SK-N-MC (cell line): ENCODE measurements around the gene FAM177A1.
"Not testable (repeated sequence)": the region's sequence is repeated elsewhere in the genome, so short reads cannot be mapped to it uniquely, and the experiment has no call there.

Experiments used
- DNase-seq: peaks from one replicate; pipeline ENCODE4 v3.0.0-alpha.2; 2011; ENCODE audit warnings: low read depth, low spot score
- H3K27ac ChIP-seq: fragments of 200-600 bp; sonication (generic); 2 replicates; pipeline ENCODE4 v1.5.1; 2016; ENCODE audit warnings: mixed run types
- H3K36me3 ChIP-seq: fragments of 200-600 bp; sonication (generic); 2 replicates; pipeline ENCODE4 v1.6.1; 2017; ENCODE audit warnings: antibody characterized with exemption, low read length, mixed read lengths; ENCODE audit not compliant: insufficient read depth
- H3K4me3 ChIP-seq: fragments of 200-600 bp; sonication (generic); 2 replicates; pipeline ENCODE4 v1.5.1; 2016
- H3K9ac ChIP-seq: fragments of 200-600 bp; sonication (generic); 2 replicates; pipeline ENCODE4 v1.8.0; 2017; ENCODE audit warnings: mixed run types, mixed read lengths; ENCODE audit not compliant: insufficient read length
- H3K9me3 ChIP-seq: fragments of 200-600 bp; sonication (generic); 2 replicates; pipeline ENCODE4 v1.6.1; 2017; ENCODE audit warnings: low read depth, mild to moderate bottlenecking, antibody characterized with exemption, low read length, moderate library complexity, mixed read lengths
- EZH2 ChIP-seq: fragments of 200-600 bp; sonication (generic); IDR thresholded peaks from one replicate; pipeline ENCODE4 v1.6.1; 2017; ENCODE audit warnings: antibody characterized with exemption
- FOXP2 ChIP-seq: optimal IDR thresholded peaks from 2 replicates; pipeline ENCODE3; 2011; ENCODE audit warnings: mild to moderate bottlenecking, moderate library complexity; ENCODE audit not compliant: insufficient read depth; ENCODE audit errors: extremely low read length, control extremely low read depth
- POLR2AphosphoS5 ChIP-seq: IDR thresholded peaks from 2 replicates; pipeline ENCODE4 v1.6.1; 2012; ENCODE audit warnings: mild to moderate bottlenecking, low read depth, low read length, borderline replicate concordance

FAM177A1 gene

GRCh38 chr14:35073486-35073885 is 27.4 kb downstream of the FAM177A1 start:
- no peaks in the 10 kb centered on the region for H3K9me3 ChIP-seq
- H3K4me3 ChIP-seq, result no peak overlapping the region
- no peak for TF ChIP-seq POLR2AphosphoS5
- TF ChIP-seq FOXP2, result no peak
- no peak for TF ChIP-seq EZH2
- no peak overlapping the region for H3K9ac ChIP-seq
- DNase-seq, result no peak
- no peak overlapping the region for H3K27ac ChIP-seq
- H3K36me3 ChIP-seq, result peaks cover 5% of the 10 kb centered on the region; the same call in 1 of the 2 replicates

- H3K36me3 ChIP-seq, result peaks cover 7% of the 10 kb centered on the region; the same call in 1 of the 2 replicates
- no peak overlapping the region for H3K9ac ChIP-seq
- DNase-seq, result no peak
- H3K4me3 ChIP-seq, result no peak overlapping the region
- TF ChIP-seq POLR2AphosphoS5, result no peak
- TF ChIP-seq EZH2, result no peak
- no peak overlapping the region for H3K27ac ChIP-seq
- H3K9me3 ChIP-seq, result no peaks in the 10 kb centered on the region
Measured at GRCh38 chr14:35078082-35078481, 32.0 kb downstream of the FAM177A1 start.

GRCh38 chr14:35079742-35080141 is 33.7 kb downstream of the FAM177A1 start:
- DNase-seq, result no peak
- peaks cover 7% of the 10 kb centered on the region; the same call in 1 of the 2 replicates for H3K36me3 ChIP-seq
- TF ChIP-seq EZH2 (no peak), POLR2AphosphoS5 (no peak), FOXP2 (no peak)
- no peaks in the 10 kb centered on the region for H3K9me3 ChIP-seq
- H3K27ac ChIP-seq, result no peak overlapping the region
- H3K9ac ChIP-seq, result no peak overlapping the region
- no peak overlapping the region for H3K4me3 ChIP-seq

- no peaks in the 10 kb centered on the region for H3K9me3 ChIP-seq
- H3K9ac ChIP-seq, result no peak overlapping the region
- H3K27ac ChIP-seq, result no peak overlapping the region
- TF ChIP-seq FOXP2 (no peak), EZH2 (no peak), POLR2AphosphoS5 (no peak)
- H3K36me3 ChIP-seq, result peaks cover 36% of the 10 kb centered on the region
- no peak for DNase-seq
- H3K4me3 ChIP-seq, result no peak overlapping the region
Measured at GRCh38 chr14:35083530-35084150, 37.6 kb downstream of the FAM177A1 start.

GRCh38 chr14:35085441-35085840 is 39.4 kb downstream of the FAM177A1 start:
- TF ChIP-seq POLR2AphosphoS5 (no peak), EZH2 (no peak), FOXP2 (no peak)
- H3K27ac ChIP-seq, result 0 out of 2 replicates have a peak overlapping the region, but pooled peaks have one; percentile 35
- DNase-seq, result no peak
- H3K36me3 ChIP-seq, result peaks cover 41% of the 10 kb centered on the region
- no peak overlapping the region for H3K9ac ChIP-seq
- H3K4me3 ChIP-seq, result no peak overlapping the region
- H3K9me3 ChIP-seq, result no peaks in the 10 kb centered on the region

- no peak for TF ChIP-seq EZH2
- no peak for TF ChIP-seq POLR2AphosphoS5
- TF ChIP-seq FOXP2, result no peak
- Histone ChIP-seq H3K27ac (peak overlapping the region; percentile 17; the same call in 1 of the 2 replicates), H3K4me3 (no peak overlapping the region), H3K36me3 (peaks cover 49% of the 10 kb centered on the region), H3K9ac (no peak overlapping the region), H3K9me3 (no peaks in the 10 kb centered on the region)
- DNase-seq, result no peak
Measured at GRCh38 chr14:35088514-35088913, 42.4 kb downstream of the FAM177A1 start.

GRCh38 chr14:35094645-35095044 is 48.6 kb downstream of the FAM177A1 start:
- not testable (repeated sequence) for H3K9me3 ChIP-seq, H3K4me3 ChIP-seq, H3K9ac ChIP-seq, H3K27ac ChIP-seq, DNase-seq
- peaks cover 48% of the 10 kb centered on the region for H3K36me3 ChIP-seq

GRCh38 chr14:35107866-35108265 is 61.8 kb downstream of the FAM177A1 start:
- H3K9ac ChIP-seq, result no peak overlapping the region
- TF ChIP-seq EZH2, result no peak
- TF ChIP-seq FOXP2, result no peak
- H3K4me3 ChIP-seq, result no peak overlapping the region
- peaks cover 47% of the 10 kb centered on the region for H3K36me3 ChIP-seq
- H3K9me3 ChIP-seq, result peaks cover 5% of the 10 kb centered on the region; the same call in 1 of the 2 replicates
- H3K27ac ChIP-seq, result no peak overlapping the region
- DNase-seq, result no peak

GRCh38 chr14:35112641-35113040 is 66.6 kb downstream of the FAM177A1 start:
- DNase-seq, result no peak
- Histone ChIP-seq H3K27ac (no peak overlapping the region), H3K36me3 (peaks cover 59% of the 10 kb centered on the region), H3K9ac (no peak overlapping the region), H3K9me3 (peaks cover 5% of the 10 kb centered on the region; the same call in 1 of the 2 replicates), H3K4me3 (no peak overlapping the region)
- TF ChIP-seq POLR2AphosphoS5 (no peak), EZH2 (no peak), FOXP2 (no peak)
